DMS53 treated with DMSO at 0.1 percent for 48 hours (cell line): ENCODE results near the gene POLDIP2.

Experiments used
- DNase-seq: peaks from one replicate; lab custom pipeline; 2025; ENCODE audit not compliant: unreplicated experiment; lab: John Stamatoyannopoulos, UW

The POLDIP2 gene

GRCh38 chr17:28390563-28390962 lies 33.2 kb upstream of the POLDIP2 start:
- no peak for DNase-seq

GRCh38 chr17:28390141-28390540 lies 32.8 kb upstream of the POLDIP2 start:
- no peak for DNase-seq

DNA sequence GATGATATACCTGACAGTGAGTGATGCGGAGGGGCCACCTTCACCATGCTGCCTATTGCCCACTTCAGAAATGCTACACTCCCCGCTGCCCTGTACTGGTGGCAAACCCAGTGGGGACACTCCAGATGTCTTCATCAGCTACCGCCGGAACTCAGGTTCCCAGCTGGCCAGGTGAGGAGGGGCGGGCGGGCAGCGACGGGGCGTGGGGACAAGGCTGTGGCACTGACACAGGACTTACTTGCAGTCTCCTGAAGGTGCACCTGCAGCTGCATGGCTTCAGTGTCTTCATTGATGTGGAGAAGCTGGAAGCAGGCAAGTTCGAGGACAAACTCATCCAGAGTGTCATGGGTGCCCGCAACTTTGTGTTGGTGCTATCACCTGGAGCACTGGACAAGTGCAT lies 30.8 kb upstream of the POLDIP2 start:
- no peak for DNase-seq

DNA sequence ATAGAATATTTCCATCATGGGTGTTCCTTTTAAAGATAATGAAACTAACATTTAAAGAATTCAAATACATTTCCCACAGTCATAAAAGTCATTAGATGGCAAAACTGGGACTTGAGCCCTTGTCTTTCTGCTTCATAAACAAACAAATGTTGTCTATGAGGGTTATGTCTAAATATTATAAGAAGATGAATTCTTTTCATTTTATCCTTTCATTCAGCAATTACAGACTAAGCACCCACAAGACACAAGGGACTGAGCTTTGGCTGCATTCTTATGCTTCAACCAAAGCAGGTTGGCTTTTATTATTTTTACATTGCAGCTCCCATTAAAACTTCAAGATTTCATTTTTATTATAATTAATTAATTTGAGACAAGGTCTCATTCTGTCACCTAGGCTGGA lies 29.1 kb upstream of the POLDIP2 start:
- no peak for DNase-seq

DNA sequence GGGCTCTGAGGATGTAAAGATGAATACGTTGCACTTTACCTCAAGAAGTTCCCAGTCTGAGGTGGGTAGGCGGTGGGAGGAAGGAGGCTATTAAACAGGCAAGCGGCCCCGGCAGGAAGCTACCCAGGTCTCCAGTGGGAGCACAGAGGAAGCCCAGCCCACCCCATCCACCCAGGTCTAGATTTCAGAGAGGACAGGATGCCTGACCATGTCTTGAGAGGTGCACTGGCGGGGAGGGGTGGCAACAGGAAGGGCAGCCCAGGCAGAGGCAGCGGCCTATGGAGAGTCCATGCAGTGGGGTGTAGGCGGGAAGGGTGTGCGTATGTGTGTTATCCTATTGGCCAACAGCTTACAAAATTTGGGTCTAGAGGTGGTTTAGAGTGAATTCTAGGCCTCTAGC lies 28.1 kb upstream of the POLDIP2 start:
- DNase-seq, result no peak

DNA sequence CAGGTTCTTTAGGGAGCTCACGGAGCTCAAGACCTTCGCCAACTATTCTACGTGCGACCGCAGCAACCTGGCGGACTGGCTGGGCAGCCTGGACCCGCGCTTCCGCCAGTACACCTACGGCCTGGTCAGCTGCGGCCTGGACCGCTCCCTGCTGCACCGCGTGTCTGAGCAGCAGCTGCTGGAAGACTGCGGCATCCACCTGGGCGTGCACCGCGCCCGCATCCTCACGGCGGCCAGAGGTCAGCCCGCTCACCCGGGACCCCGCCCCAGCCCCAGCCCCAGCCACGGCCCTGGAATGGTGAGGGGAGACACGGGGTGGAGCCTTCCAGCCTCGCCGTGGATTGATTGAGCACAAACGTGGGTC lies 27.7 kb upstream of the POLDIP2 start:
- DNase-seq, result no peak

DNA sequence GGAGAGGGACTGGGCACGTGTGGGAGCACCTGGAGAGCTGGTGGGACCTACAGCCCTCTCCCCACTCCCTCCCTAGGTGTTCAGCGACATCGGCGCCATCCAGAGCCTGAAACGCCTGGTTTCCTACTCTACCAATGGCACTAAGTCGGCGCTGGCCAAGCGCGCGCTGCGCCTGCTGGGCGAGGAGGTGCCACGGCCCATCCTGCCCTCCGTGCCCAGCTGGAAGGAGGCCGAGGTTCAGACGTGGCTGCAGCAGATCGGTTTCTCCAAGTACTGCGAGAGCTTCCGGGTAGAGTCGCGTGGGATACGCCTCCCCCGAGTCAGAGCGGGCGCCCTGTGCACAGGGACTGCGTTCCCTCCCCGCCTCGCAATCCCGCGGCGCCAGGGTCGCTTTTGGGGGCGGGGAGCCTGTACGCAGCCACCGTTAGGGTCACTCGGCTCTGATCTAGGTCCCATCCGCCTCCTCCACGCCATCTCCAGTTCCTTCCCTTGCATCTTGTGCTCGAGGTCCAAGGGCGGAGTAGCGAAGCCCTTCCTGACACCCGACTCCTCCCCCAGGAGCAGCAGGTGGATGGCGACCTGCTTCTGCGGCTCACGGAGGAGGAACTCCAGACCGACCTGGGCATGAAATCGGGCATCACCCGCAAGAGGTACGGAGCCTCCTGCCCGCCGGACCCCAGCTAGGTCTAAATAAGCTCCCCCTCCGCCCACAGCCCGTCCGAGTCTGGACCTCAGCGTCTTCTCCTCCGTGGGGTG lies 27.1 kb upstream of the POLDIP2 start:
- DNase-seq, result peak; percentile 77

DNA sequence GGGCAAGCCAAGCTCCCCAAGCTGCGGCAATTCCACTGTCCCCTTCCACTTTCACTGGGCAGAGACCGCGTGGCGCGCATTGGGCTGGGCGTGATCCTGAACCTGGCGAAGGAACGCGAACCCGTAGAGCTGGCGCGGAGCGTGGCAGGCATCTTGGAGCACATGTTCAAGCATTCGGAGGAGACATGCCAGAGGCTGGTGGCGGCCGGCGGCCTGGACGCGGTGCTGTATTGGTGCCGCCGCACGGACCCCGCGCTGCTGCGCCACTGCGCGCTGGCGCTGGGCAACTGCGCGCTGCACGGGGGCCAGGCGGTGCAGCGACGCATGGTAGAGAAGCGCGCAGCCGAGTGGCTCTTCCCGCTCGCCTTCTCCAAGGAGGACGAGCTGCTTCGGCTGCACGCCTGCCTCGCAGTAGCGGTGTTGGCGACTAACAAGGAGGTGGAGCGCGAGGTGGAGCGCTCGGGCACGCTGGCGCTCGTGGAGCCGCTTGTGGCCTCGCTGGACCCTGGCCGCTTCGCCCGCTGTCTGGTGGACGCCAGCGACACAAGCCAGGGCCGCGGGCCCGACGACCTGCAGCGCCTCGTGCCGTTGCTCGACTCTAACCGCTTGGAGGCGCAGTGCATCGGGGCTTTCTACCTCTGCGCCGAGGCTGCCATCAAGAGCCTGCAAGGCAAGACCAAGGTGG lies 24.0 kb upstream of the POLDIP2 start:
- DNase-seq, result peak; percentile 40

GRCh38 chr17:28379814-28380801 lies 22.8 kb upstream of the POLDIP2 start:
- DNase-seq, result no peak

DNA sequence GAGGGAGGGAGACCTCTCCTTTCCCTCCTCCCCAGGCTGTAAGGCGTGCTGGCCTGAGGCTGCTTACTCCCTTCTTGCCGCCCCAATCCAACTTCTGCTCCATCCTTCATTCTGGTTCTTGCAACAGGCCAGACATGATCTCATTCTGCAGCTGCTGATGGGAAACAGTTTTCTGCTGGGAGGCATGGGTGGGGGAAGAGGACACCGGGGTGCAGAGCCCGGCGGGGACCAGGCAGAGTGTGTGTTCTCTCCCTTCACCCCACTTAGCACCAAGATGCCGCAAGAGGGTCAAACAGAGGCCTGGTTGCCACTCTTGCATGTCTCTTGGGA lies 15.6 kb upstream of the POLDIP2 start:
- no peak for DNase-seq

GRCh38 chr17:28372203-28372944 lies 15.0 kb upstream of the POLDIP2 start:
- no peak for DNase-seq

DNA sequence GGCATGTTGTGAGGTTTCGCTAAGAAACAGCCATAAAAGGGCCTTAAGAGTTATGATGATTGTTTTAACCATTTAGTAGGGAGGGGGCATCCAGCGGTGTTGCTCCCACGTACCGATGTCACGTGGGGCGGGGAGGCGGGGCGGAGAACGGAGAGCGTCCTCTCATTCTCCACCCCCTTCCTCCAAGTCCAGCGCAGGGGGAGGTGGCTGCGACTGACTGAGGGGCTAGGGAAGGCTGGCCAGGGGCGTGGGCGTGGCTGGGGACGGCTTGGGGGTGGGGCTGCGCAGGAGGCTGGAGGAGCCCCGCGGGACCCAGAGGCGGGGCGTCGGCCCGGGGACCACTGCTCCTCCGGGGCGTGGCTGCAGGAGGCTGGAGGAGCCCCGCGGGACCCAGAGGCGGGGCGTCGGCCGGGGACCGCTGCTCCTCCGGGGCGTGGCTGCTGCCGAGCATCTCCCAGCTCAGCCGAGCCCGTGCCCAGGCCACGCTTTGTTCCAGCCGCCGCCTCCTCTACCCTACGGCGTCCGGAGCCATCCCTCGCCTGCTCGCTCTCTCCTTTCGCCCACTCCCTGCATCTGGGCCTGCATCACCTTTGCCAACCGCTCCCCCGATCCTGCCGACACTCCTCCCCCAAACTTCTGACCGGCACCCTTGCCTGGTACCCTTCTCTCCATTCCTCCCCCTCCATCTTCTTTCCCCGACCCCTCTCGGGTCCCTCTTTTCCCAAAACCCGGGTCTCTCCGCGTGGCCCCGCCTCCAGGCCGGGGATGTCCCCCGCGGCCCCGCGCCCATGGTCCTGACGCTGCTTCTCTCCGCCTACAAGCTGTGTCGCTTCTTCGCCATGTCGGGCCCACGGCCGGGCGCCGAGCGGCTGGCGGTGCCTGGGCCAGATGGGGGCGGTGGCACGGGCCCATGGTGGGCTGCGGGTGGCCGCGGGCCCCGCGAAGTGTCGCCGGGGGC lies 14.2 kb upstream of the POLDIP2 start, which contains the start of gene SARM1:
Gene SARM1 (plus strand): TSS at position 450 of the 958 bp plus-strand sequence. CDS start 339 bp downstream, at position 789.
- DNase-seq, result no peak

DNA sequence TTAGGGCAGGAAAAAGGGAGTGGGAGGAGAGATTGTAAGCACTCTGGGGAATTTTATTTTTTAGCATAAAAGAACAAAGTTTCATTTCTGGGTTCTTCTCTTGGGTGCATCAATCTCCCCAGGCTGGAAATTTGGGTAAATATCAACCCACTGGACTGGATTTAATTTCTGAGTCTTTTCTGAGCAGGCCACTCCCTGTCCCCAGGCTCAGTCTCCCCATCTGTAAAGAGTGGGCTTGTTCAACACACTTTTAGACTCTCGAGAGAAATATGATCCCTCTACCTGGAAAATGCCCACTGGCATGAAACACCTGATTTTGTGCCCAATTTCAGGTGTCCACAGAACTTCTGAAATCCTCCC lies 13.4 kb upstream of the POLDIP2 start:
- no peak for DNase-seq

- no peak for DNase-seq
Measured at GRCh38 chr17:28370035-28370743, 12.9 kb upstream of the POLDIP2 start, which contains the start of gene VTN. VTN (minus strand) TSS chr17:28370307; CDS start chr17:28370203, 104 bp downstream.

GRCh38 chr17:28369684-28370034 lies 12.3 kb upstream of the POLDIP2 start:
- no peak for DNase-seq

DNA sequence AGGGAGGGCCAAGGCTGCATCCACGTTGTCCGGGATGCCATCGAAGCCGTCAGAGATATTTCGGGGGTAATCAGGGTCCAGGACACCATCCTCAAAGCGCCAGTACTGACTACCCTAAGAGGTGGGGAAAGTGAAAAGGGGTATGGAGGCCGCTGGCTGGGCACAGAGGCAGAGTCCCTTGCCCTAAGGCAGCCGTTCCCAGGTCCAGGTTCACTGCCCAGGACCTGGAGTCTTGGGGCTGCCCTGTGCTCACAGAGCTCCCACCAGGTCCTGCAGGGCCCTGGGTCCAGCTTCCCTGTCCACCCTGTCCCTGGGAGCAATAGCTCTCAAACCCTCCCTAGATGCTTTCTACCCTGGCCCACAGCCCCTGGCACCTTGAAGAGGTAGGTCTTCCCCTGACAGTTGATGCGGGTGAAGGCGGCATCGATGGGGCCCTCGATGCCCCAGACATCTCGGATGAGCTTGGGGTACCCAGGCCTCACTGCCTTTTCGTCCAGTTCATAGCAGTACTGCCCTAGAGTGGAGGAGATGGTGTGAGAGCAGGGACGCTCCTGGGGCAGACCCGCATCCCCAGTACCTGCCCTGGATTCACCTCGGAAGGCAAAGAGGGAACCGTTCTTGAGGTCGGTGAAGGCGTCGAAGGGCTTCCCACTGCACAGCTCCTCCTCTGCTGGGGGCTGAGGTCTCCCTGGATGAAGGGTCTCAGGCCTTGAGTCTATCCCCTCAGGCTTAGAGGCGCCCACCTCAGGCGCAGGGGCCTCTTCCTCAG lies 11.8 kb upstream of the POLDIP2 start:
- no peak for DNase-seq

- DNase-seq, result no peak
Measured at GRCh38 chr17:28368306-28368831, 11.0 kb upstream of the POLDIP2 start.

DNA sequence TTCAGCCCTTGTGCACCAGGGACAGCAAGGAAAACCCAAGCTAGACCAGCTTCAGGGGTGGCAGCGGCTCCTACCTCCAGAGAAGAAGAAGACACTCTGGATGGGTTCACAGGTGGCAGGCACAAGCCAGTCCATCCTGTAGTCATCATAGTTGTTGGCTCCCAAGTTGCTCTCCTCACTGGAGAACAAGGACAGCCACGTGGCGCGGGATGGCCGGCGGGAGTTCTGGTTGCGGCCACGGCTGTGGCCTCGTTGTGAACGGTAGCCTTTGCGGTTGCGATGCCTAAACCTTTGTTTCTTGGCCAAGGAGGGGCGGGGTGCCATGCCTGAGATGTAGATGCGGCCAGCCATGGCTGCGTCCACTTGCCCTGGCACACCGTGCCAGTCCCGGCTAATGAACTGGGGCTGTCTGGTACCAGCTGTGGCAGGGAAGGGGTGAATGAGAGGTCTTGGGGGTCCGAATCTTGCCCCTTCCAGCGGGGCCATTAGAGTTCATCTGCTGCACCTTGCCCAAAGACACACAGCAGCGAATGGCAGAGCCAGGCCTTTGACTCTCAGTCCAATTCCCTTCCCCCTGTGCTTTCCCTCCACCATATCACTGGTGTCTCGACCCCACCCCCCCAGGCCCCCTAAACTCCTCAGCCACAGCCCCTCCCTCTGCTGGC lies 10.4 kb upstream of the POLDIP2 start:
- DNase-seq, result no peak
